AG10803 (cell line): Measurements from ENCODE around the gene IRGM.
"Not testable (repeated sequence)": the region's sequence is repeated elsewhere in the genome, so short reads cannot be mapped to it uniquely, and the experiment has no call there.

Source experiments
- DNase-seq: peaks from one replicate; pipeline ENCODE4 v3.0.0; 2010; ENCODE audit warnings: low read depth
- H3K4me3 ChIP-seq: 2 replicates; pipeline ENCODE4 v1.5.1; 2011; ENCODE audit warnings: mild to moderate bottlenecking, low read length, control low read depth
- CTCF ChIP-seq: conservative IDR thresholded peaks from 2 replicates; pipeline ENCODE4 v1.5.1; 2011; ENCODE audit warnings: mild to moderate bottlenecking, low read length, control low read depth, inconsistent platforms

The IRGM gene

GRCh38 chr5:150851039-150851438 lies 4.7 kb downstream of the IRGM start:
- no peak for DNase-seq
- no peak for TF ChIP-seq CTCF

DNA sequence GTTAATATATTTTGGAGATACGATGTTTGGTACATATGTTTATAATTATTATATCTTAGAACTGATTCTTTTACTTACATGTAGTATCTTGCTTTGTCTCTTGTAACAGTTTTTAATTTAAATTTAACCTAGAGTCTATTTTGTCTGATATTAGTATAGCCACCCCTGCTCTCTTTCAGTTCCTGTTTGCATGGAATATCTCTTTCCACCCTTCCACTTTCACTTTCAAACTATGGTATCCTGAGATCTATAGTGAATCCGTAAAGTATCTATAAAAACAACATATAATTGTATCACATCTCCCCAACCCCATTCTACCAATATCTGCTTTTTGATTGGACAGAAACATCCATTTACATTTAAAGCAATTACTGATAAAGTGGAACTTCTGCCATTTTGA lies 7.2 kb downstream of the IRGM start:
- no peak for DNase-seq
- H3K4me3 ChIP-seq, result no peak overlapping the region
- TF ChIP-seq CTCF, result no peak

More at GRCh38 chr5:150851039-150851438, 4.7 kb downstream of the IRGM start:
- no peak overlapping the region for H3K4me3 ChIP-seq

GRCh38 chr5:150856700-150857099 lies 10.4 kb downstream of the IRGM start:
- H3K4me3 ChIP-seq, DNase-seq: not testable (repeated sequence)

DNA sequence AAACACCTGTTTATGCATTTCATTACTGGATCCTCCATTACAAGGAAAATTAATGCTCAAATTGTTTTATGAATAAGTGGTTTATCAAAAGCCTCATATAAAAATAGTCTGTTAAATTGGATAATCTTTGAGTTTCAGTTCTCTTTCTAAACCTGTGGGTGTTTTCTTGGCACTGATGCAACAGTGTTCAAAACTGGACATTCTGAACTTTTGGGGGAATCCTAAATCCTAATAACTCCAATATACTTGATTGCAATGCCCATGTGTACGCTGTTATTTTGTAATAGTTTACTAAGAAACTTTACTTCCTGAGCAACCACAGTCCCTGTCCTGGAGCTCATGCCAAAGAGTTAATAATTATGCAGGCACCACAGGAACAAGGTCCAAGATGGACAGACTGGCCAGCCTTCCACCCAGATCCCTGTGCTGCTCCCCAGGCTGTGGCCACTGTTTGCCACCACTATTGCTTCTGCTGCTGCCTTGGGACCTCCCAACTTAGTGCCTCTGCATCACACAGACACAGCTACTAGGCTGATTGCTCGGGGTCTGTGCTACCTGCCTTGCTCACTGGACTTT lies 14.0 kb downstream of the IRGM start:
- TF ChIP-seq CTCF, result no peak
- DNase-seq, result no peak
- H3K4me3 ChIP-seq, result no peak overlapping the region

GRCh38 chr5:150862070-150862469 lies 15.7 kb downstream of the IRGM start:
- no peak for DNase-seq
- H3K4me3 ChIP-seq, result no peak overlapping the region
- TF ChIP-seq CTCF, result no peak

DNA sequence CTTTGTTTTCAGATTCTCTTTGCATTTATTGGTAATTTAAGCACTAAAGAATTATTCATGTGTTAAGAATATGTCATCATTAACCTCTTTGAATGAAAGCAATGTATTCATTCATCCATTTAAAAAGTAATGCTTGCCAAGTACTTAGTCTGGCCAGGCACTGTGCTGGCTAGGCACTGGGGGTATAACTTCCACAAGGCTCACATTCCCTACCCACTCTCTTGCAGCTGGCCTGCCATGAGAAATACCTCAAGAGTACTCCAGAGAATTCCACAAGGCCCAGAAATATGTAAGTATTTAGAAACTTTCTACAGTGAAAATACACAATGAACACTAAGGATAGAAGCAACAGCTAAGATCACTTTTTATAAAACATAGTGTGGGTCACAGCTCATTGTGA lies 33.0 kb downstream of the IRGM start:
- no peak overlapping the region for H3K4me3 ChIP-seq
- no peak for TF ChIP-seq CTCF
- no peak for DNase-seq

DNA sequence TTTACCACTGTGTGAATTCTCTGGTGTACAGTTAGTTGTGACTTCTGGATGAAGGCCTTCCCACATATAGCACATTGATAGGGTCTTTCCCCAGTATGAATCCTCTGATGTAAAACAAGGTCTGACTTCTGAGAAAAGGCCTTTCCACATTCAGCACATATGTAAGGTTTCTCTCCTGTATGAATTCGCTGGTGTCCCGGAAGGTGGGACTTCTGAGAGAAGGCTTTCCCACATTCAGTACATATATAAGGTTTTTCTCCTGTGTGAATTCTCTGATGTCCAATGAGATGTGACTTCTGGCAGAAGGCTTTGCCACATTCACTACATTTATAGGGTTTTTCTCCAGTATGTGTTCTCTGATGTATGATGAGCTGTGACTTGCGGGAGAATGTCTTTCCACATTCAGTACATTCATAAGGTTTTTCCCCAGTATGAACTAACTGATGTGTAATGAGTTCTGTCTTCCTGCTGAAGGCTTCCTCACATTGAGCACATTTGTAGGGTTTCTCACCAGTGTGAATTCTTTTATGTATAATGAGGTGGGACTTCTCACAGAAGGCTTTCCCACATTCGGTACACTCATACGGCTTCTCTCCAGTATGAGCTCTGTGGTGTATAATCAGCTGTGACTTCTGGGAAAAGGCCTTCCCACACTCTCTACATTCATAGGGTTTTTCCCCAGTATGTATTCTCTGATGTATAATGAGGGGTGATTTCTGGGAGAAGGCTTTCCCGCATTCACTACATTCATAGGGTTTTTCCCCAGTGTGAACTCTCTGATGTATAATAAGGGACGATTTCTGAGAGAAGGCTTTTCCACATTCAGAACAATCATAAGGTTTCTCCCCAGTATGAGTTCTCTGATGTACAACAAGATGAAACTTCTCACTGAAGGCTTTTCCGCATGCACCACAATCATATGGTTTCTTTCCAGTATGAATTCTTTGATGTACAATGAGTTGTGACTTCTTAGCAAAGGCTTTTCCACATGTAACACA lies 49.4 kb downstream of the IRGM start:
- no peak for TF ChIP-seq CTCF
- no peak for DNase-seq
- no peak overlapping the region for H3K4me3 ChIP-seq
